HFFc6 (cell line): ENCODE data around the gene ATP13A1. TPM values are rescaled to one million over a fixed set of nuclear protein-coding genes. Genes with fewer than 3 reads are reported as not detected.

ENCODE experiments used
- DNase-seq: peaks from one replicate; pipeline ENCODE4 v3.0.0-alpha.2; 2018
- H3K27ac Mint-ChIP-seq: 2 replicates; pipeline ENCODE4 v1.8.0; 2020; ENCODE audit warnings: mild to moderate bottlenecking, mixed read lengths
- H3K27me3 Mint-ChIP-seq: 2 replicates; pipeline ENCODE4 v1.8.0; 2021; ENCODE audit warnings: mild to moderate bottlenecking, moderate library complexity, mixed read lengths; ENCODE audit not compliant: insufficient read depth
- H3K36me3 Mint-ChIP-seq: 2 replicates; pipeline ENCODE4 v1.8.0; 2021; ENCODE audit warnings: low read depth, mixed read lengths
- H3K4me1 Mint-ChIP-seq: 2 replicates; pipeline ENCODE4 v1.8.0; 2020; ENCODE audit warnings: low read depth, mixed read lengths
- H3K4me3 Mint-ChIP-seq: 2 replicates; pipeline ENCODE4 v1.8.0; 2020; ENCODE audit warnings: mild to moderate bottlenecking, moderate library complexity, mixed read lengths
- H3K9me3 Mint-ChIP-seq: 2 replicates; pipeline ENCODE4 v1.8.0; 2020; ENCODE audit warnings: mild to moderate bottlenecking, mixed read lengths
- CTCF ChIP-seq: fragments of 200-600 bp; sonication (generic); IDR thresholded peaks from 2 replicates; pipeline ENCODE4 v1.5.0; 2021; ENCODE audit warnings: antibody characterized with exemption, mild to moderate bottlenecking
- total RNA-seq, 6 experiments: library from RNA; stranded (reverse); fragmentation: NEBNext Ultra II Directional; extraction: Animal tissue kit (Norgen Biotek cat#: 25700); gene quantifications; 2 replicates in 1 of 6; 3 replicates in 5 of 6; pipeline ENCODE4 v1.2.3, GENCODE V29; 2021

ATP13A1 gene
- total RNA-seq, 6 experiments from 2014 or later, result 56.5 to 76.3 (median 61.3) TPM

- H3K4me1 Mint-ChIP-seq, result peaks cover 20% of the 10 kb centered on the region
- no peak for DNase-seq
- no peaks in the 10 kb centered on the region for H3K9me3 Mint-ChIP-seq
- H3K36me3 Mint-ChIP-seq, result peaks cover 21% of the 10 kb centered on the region
- no peaks in the 10 kb centered on the region; the same call in 1 of the 2 replicates for H3K27me3 Mint-ChIP-seq
- no peak overlapping the region for H3K27ac Mint-ChIP-seq
- H3K4me3 Mint-ChIP-seq, result peak overlapping the region; percentile 87
- TF ChIP-seq CTCF, result no peak
Measured at GRCh38 chr19:19661141-19661674, 2.3 kb downstream of the ATP13A1 start.

- H3K4me3 Mint-ChIP-seq, result no peak overlapping the region
- no peak for DNase-seq
- no peak overlapping the region for H3K27ac Mint-ChIP-seq
- H3K27me3 Mint-ChIP-seq, result no peaks in the 10 kb centered on the region; the same call in 1 of the 2 replicates
- no peaks in the 10 kb centered on the region for H3K9me3 Mint-ChIP-seq
- peaks cover 20% of the 10 kb centered on the region for H3K4me1 Mint-ChIP-seq
- no peak for TF ChIP-seq CTCF
- peaks cover 21% of the 10 kb centered on the region for H3K36me3 Mint-ChIP-seq
Measured at GRCh38 chr19:19659646-19660245, 3.7 kb downstream of the ATP13A1 start.

- Mint-ChIP-seq H3K27ac (no peak overlapping the region), H3K27me3 (peaks cover 1% of the 10 kb centered on the region), H3K4me1 (peaks cover 14% of the 10 kb centered on the region), H3K9me3 (no peaks in the 10 kb centered on the region), H3K36me3 (peaks cover 27% of the 10 kb centered on the region), H3K4me3 (no peak overlapping the region)
- DNase-seq, result no peak
- no peak for TF ChIP-seq CTCF
Measured at GRCh38 chr19:19657397-19657783, 6.1 kb downstream of the ATP13A1 start.

- TF ChIP-seq CTCF, result no peak
- H3K9me3 Mint-ChIP-seq, result no peaks in the 10 kb centered on the region
- no peak overlapping the region for H3K4me3 Mint-ChIP-seq
- no peak overlapping the region for H3K27ac Mint-ChIP-seq
- peaks cover 1% of the 10 kb centered on the region for H3K27me3 Mint-ChIP-seq
- peaks cover 31% of the 10 kb centered on the region; the same call in 1 of the 2 replicates for H3K36me3 Mint-ChIP-seq
- DNase-seq, result no peak
- H3K4me1 Mint-ChIP-seq, result peaks cover 8% of the 10 kb centered on the region
Measured at GRCh38 chr19:19656451-19657396, 6.8 kb downstream of the ATP13A1 start.

- H3K27ac Mint-ChIP-seq, result no peak overlapping the region
- no peak for TF ChIP-seq CTCF
- peaks cover 1% of the 10 kb centered on the region for H3K27me3 Mint-ChIP-seq
- H3K36me3 Mint-ChIP-seq, result peaks cover 24% of the 10 kb centered on the region; the same call in 1 of the 2 replicates
- H3K9me3 Mint-ChIP-seq, result no peaks in the 10 kb centered on the region
- H3K4me1 Mint-ChIP-seq, result no peaks in the 10 kb centered on the region; the same call in 1 of the 2 replicates
- no peak for DNase-seq
- H3K4me3 Mint-ChIP-seq, result no peak overlapping the region
Measured at GRCh38 chr19:19655641-19656343, 7.7 kb downstream of the ATP13A1 start.
